Right kidney (tissue), 1 donor: Measurements from ENCODE around the gene HS3ST1.
A peak's percentile ranks its signal among the peaks of the same experiment; 100 is the strongest.
"Not testable (repeated sequence)": the region's sequence is repeated elsewhere in the genome, so short reads cannot be mapped to it uniquely, and the experiment has no call there.

ENCODE experiments used
- DNase-seq: peaks from one replicate; pipeline ENCODE4 v3.0.0-alpha.2; 2016

HS3ST1 gene

GRCh38 chr4:11404431-11404830 lies 24.3 kb downstream of the HS3ST1 start:
- DNase-seq = no peak

- DNase-seq = no peak
Observed at GRCh38 chr4:11402192-11402591, 26.5 kb downstream of the HS3ST1 start.

GRCh38 chr4:11399461-11399971 lies 29.2 kb downstream of the HS3ST1 start:
- DNase-seq = no peak

- no peak for DNase-seq
Observed at GRCh38 chr4:11397819-11398610, 30.7 kb downstream of the HS3ST1 start.

GRCh38 chr4:11397146-11397545 lies 31.5 kb downstream of the HS3ST1 start:
- no peak for DNase-seq

GRCh38 chr4:11393551-11393950 lies 35.1 kb downstream of the HS3ST1 start:
- no peak for DNase-seq

GRCh38 chr4:11384072-11384471 lies 44.6 kb downstream of the HS3ST1 start:
- DNase-seq = not testable (repeated sequence)

GRCh38 chr4:11376571-11376970 lies 52.1 kb downstream of the HS3ST1 start:
- no peak for DNase-seq

- no peak for DNase-seq
Observed at GRCh38 chr4:11376146-11376545, 52.5 kb downstream of the HS3ST1 start.

- DNase-seq = peak; percentile 57
Observed at GRCh38 chr4:11368701-11369115, 60.0 kb downstream of the HS3ST1 start.

GRCh38 chr4:11367371-11367770 lies 61.3 kb downstream of the HS3ST1 start:
- no peak for DNase-seq

GRCh38 chr4:11366859-11367258 lies 61.8 kb downstream of the HS3ST1 start:
- DNase-seq = no peak

GRCh38 chr4:11365039-11365438 lies 63.7 kb downstream of the HS3ST1 start:
- DNase-seq = no peak

- DNase-seq = no peak
Observed at GRCh38 chr4:11359591-11359990, 69.1 kb downstream of the HS3ST1 start.

- DNase-seq = no peak
Observed at GRCh38 chr4:11355226-11355625, 73.5 kb downstream of the HS3ST1 start.

- DNase-seq = no peak
Observed at GRCh38 chr4:11354531-11354930, 74.2 kb downstream of the HS3ST1 start.

GRCh38 chr4:11348449-11349088 lies 80.1 kb downstream of the HS3ST1 start:
- no peak for DNase-seq

- no peak for DNase-seq
Observed at GRCh38 chr4:11344916-11345315, 83.8 kb downstream of the HS3ST1 start.

GRCh38 chr4:11343536-11343935 lies 85.2 kb downstream of the HS3ST1 start:
- DNase-seq = no peak
